ENCODE results near the gene ARHGAP19.

- TF ChIP-seq CTCF (IDR thresholded peaks at IDR 0.05) (no peak), POLR2A (IDR thresholded peaks at IDR 0.05) (no peak)
Measured at GRCh38 chr10:97195706-97196222, 96.7 kb downstream of the ARHGAP19 start.

Data from thyroid gland (tissue), 4 donors.